ENCODE results near the gene TPM1. TPM values are rescaled to one million over a fixed set of nuclear protein-coding genes. Genes with fewer than 3 reads are reported as not detected.

Gene TPM1
- polyA plus RNA-seq, 1 of the 3 experiments (the other 2 are of a cell fraction) = 1,371 TPM

- H3K4me1 ChIP-seq (ENCODE audit: control insufficient read depth in 1 of 2, insufficient read depth in 2 of 2, low read depth in 1 of 2, low read length in 1 of 2) = peaks cover 6 to 16% of the 10 kb centered on the region in 2 experiments; a peak in 2 of 4 replicates
- no peaks in the 10 kb centered on the region for H3K9me3 ChIP-seq
- no peak for DNase-seq
- POLR2A ChIA-PET = interaction anchor here (0.6 kb wide), 1 partner anchor 82 kb away, joined by 4 read pairs; no protein-coding TSS in a partner anchor
- H3K9ac ChIP-seq = no peak overlapping the region
- TF ChIP-seq TEAD4 (IDR thresholded peaks at IDR 0.05; ENCODE audit: borderline replicate concordance, insufficient read depth) (no peak), CHD2 (IDR thresholded peaks at IDR 0.05; ENCODE audit: low read length, partially characterized antibody) (no peak), TAF1 (IDR thresholded peaks at IDR 0.05; ENCODE audit: borderline replicate concordance, low read depth, low read length) (no peak), CTCF (IDR thresholded peaks at IDR 0.05) (no peak)
- TF ChIP-seq, protein P1, sequence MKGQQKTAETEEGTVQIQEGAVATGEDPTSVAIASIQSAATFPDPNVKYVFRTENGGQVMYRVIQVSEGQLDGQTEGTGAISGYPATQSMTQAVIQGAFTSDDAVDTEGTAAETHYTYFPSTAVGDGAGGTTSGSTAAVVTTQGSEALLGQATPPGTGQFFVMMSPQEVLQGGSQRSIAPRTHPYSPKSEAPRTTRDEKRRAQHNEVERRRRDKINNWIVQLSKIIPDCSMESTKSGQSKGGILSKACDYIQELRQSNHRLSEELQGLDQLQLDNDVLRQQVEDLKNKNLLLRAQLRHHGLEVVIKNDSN (IDR thresholded peaks at IDR 0.05; ENCODE audit: borderline replicate concordance, low read depth) = no peak
- peak overlapping the region; percentile 28 to 91; a peak in 3 of 4 replicates for H3K27ac ChIP-seq (ENCODE audit: low read depth in 2 of 2, low read length in 1 of 2)
- no peak overlapping the region for H3K4me3 ChIP-seq (ENCODE audit: low read depth in 2 of 2, low read length in 1 of 2)
- peaks cover 19% of the 10 kb centered on the region for H3K79me2 ChIP-seq (ENCODE audit: insufficient read depth)
- no peaks in the 10 kb centered on the region for H3K9me2 ChIP-seq
- CTCF ChIA-PET = interaction anchor here (0.9 to 13.6 kb wide), 3 partner anchors 10 to 56 kb away, joined by 3 to 315 read pairs (median 16); no protein-coding TSS in a partner anchor
- no peaks in the 10 kb centered on the region for H3K27me3 ChIP-seq (ENCODE audit: insufficient read depth)
- WGBS (ENCODE audit: low lambda C conversion rate) = 89% methylated on average over 10 of the region's 10 CpGs
- H3K4me2 ChIP-seq = no peak overlapping the region
- H4K20me1 ChIP-seq (ENCODE audit: insufficient read depth) = peaks cover 5% of the 10 kb centered on the region
- H2AFZ ChIP-seq (ENCODE audit: low read depth) = no peak overlapping the region
- peaks cover 27% of the 10 kb centered on the region for H3F3A ChIP-seq (replicated peaks; ENCODE audit: insufficient read depth)
- peaks cover 0 to 4% of the 10 kb centered on the region in 2 experiments for H3K36me3 ChIP-seq (replicated peaks in 1 of 2; ENCODE audit: control insufficient read depth in 1 of 2, insufficient read depth in 2 of 2, low read length in 1 of 2)
Measured at GRCh38 chr15:63037976-63038720, 4.4 kb upstream of the TPM1 start.

- CTCF ChIA-PET = interaction anchor here (0.9 to 13.6 kb wide), 4 partner anchors 9 to 297 kb away, joined by 3 to 315 read pairs (median 12); no protein-coding TSS in a partner anchor
- no peak overlapping the region for H3K9ac ChIP-seq
- peak; percentile 54; the same call in 1 of the 2 replicates for TF ChIP-seq NFIC (IDR thresholded peaks at IDR 0.05; ENCODE audit: borderline replicate concordance)
- TF ChIP-seq TEAD4 (IDR thresholded peaks at IDR 0.05; ENCODE audit: borderline replicate concordance, insufficient read depth) = peak; percentile 61; the same call in 1 of the 2 replicates
- TF ChIP-seq MEF2A (IDR thresholded peaks at IDR 0.05; ENCODE audit: borderline replicate concordance, low read depth) = no peak
- TF ChIP-seq ZBTB33 (IDR thresholded peaks at IDR 0.05; ENCODE audit: borderline replicate concordance, low read depth) = no peak
- no peak for TF ChIP-seq SMC3 (IDR thresholded peaks at IDR 0.05; ENCODE audit: low read depth, low read length)
- TF ChIP-seq TCF12 (IDR thresholded peaks at IDR 0.05) = peak; percentile 77
- no peak for TF ChIP-seq FOXM1 (IDR thresholded peaks at IDR 0.05; ENCODE audit: low read depth)
- TF ChIP-seq RAD21 (IDR thresholded peaks at IDR 0.05; ENCODE audit: low read length) = no peak
- no peak for TF ChIP-seq JUND (IDR thresholded peaks at IDR 0.05)
- TF ChIP-seq IRF3 (IDR thresholded peaks at IDR 0.05; ENCODE audit: low read depth, low read length) = no peak
- TF ChIP-seq EP300 (IDR thresholded peaks at IDR 0.05; ENCODE audit: borderline replicate concordance in 1 of 2, low read depth in 1 of 2, low read length in 1 of 2) = peak in 1 of 2 experiments; percentile 17; a peak in 1 of 4 replicates
- TF ChIP-seq CTCF (IDR thresholded peaks at IDR 0.05) = no peak
- TF ChIP-seq ELF1 (IDR thresholded peaks at IDR 0.05) = no peak
Measured at GRCh38 chr15:63038926-63039673, 3.4 kb upstream of the TPM1 start.

More at GRCh38 chr15:63038926-63039673, 3.4 kb upstream of the TPM1 start:
- H2AFZ ChIP-seq (ENCODE audit: low read depth) = no peak overlapping the region
- no peaks in the 10 kb centered on the region for H3K9me2 ChIP-seq
- H3K79me2 ChIP-seq (ENCODE audit: insufficient read depth) = peaks cover 29% of the 10 kb centered on the region
- H3K36me3 ChIP-seq (replicated peaks in 1 of 2; ENCODE audit: control insufficient read depth in 1 of 2, insufficient read depth in 2 of 2, low read length in 1 of 2) = peaks cover 4 to 13% of the 10 kb centered on the region in 2 experiments
- H3K4me2 ChIP-seq = no peak overlapping the region
- no peaks in the 10 kb centered on the region for H3K27me3 ChIP-seq (ENCODE audit: insufficient read depth)
- POLR2A ChIA-PET = interaction anchor here (0.6 kb wide), 1 partner anchor 21 kb away, joined by 3 read pairs; no protein-coding TSS in a partner anchor
- DNase-seq = no peak
- peaks cover 6 to 24% of the 10 kb centered on the region in 2 experiments; a peak in 2 of 4 replicates for H3K4me1 ChIP-seq (ENCODE audit: control insufficient read depth in 1 of 2, insufficient read depth in 2 of 2, low read depth in 1 of 2, low read length in 1 of 2)
- H3K9me3 ChIP-seq = no peaks in the 10 kb centered on the region
- H4K20me1 ChIP-seq (ENCODE audit: insufficient read depth) = peaks cover 14% of the 10 kb centered on the region
- no peak overlapping the region for H3K4me3 ChIP-seq (ENCODE audit: low read depth in 2 of 2, low read length in 1 of 2)
- H3F3A ChIP-seq (replicated peaks; ENCODE audit: insufficient read depth) = peaks cover 27% of the 10 kb centered on the region
- WGBS (ENCODE audit: low lambda C conversion rate) = 85% methylated on average over 5 of the region's 5 CpGs
- H3K27ac ChIP-seq (ENCODE audit: low read depth in 2 of 2, low read length in 1 of 2) = peak overlapping the region; percentile 28 to 91; a peak in 3 of 4 replicates
